Stimulated activated CD8-positive, alpha-beta memory T cell treated with anti-CD3 and anti-CD28 coated beads, Interleukin-15, amount 100 ng/mL, for 48 hours (primary cell): ENCODE data around the gene ACOXL.
A peak's percentile ranks its signal among the peaks of the same experiment; 100 is the strongest.

Source experiments
- DNase-seq, 2 donors: peaks; one replicate each; pipeline ENCODE4 v3.0.0-alpha.2; 2020; ENCODE audit warnings: low read depth in 2 of 2

Gene ACOXL

GRCh38 chr2:110828330-110828729 is 96.0 kb downstream of the ACOXL start:
- no peak for DNase-seq

- no peak for DNase-seq
Observed at GRCh38 chr2:110829413-110830146, 97.2 kb downstream of the ACOXL start.

GRCh38 chr2:110832740-110833139 is 100.4 kb downstream of the ACOXL start:
- DNase-seq, result no peak

- no peak for DNase-seq
Observed at GRCh38 chr2:110834134-110834827, 101.9 kb downstream of the ACOXL start.

- DNase-seq, result no peak
Observed at GRCh38 chr2:110836671-110837070, 104.3 kb downstream of the ACOXL start.

- no peak for DNase-seq
Observed at GRCh38 chr2:110837446-110838409, 105.4 kb downstream of the ACOXL start.

GRCh38 chr2:110838657-110839384 is 106.4 kb downstream of the ACOXL start:
- DNase-seq, result no peak

- DNase-seq, result no peak
Observed at GRCh38 chr2:110840508-110840907, 108.1 kb downstream of the ACOXL start.

- no peak for DNase-seq
Observed at GRCh38 chr2:110842048-110842447, 109.7 kb downstream of the ACOXL start.

- DNase-seq, result no peak
Observed at GRCh38 chr2:110843496-110843895, 111.1 kb downstream of the ACOXL start.

- DNase-seq, result no peak
Observed at GRCh38 chr2:110843959-110844510, 111.7 kb downstream of the ACOXL start.

- DNase-seq, result no peak
Observed at GRCh38 chr2:110847651-110848050, 115.3 kb downstream of the ACOXL start.

GRCh38 chr2:110848071-110848470 is 115.7 kb downstream of the ACOXL start:
- DNase-seq, result no peak

GRCh38 chr2:110848519-110849030 is 116.2 kb downstream of the ACOXL start:
- DNase-seq, result no peak

- no peak for DNase-seq
Observed at GRCh38 chr2:110851531-110851930, 119.2 kb downstream of the ACOXL start.

GRCh38 chr2:110852051-110852450 is 119.7 kb downstream of the ACOXL start:
- DNase-seq, result no peak

- DNase-seq, result peak in 1 of 2 donors; percentile 39
Observed at GRCh38 chr2:110852541-110853263, 120.3 kb downstream of the ACOXL start.

- DNase-seq, result no peak
Observed at GRCh38 chr2:110853516-110853915, 121.1 kb downstream of the ACOXL start.

- DNase-seq, result no peak
Observed at GRCh38 chr2:110853948-110854347, 121.6 kb downstream of the ACOXL start.

GRCh38 chr2:110854355-110855081 is 122.1 kb downstream of the ACOXL start:
- DNase-seq, result no peak
